Suppressor macrophage treated with lipopolysaccharide for 1 hour (primary cell): Measurements from ENCODE around the gene TM7SF2.
"Not testable (repeated sequence)": the region's sequence is repeated elsewhere in the genome, so short reads cannot be mapped to it uniquely, and the experiment has no call there.

Experiments used
- DNase-seq, 3 donors: peaks; one replicate each; pipeline ENCODE4 v3.0.0-alpha.2; 2020 to 2022

TM7SF2 gene

DNA sequence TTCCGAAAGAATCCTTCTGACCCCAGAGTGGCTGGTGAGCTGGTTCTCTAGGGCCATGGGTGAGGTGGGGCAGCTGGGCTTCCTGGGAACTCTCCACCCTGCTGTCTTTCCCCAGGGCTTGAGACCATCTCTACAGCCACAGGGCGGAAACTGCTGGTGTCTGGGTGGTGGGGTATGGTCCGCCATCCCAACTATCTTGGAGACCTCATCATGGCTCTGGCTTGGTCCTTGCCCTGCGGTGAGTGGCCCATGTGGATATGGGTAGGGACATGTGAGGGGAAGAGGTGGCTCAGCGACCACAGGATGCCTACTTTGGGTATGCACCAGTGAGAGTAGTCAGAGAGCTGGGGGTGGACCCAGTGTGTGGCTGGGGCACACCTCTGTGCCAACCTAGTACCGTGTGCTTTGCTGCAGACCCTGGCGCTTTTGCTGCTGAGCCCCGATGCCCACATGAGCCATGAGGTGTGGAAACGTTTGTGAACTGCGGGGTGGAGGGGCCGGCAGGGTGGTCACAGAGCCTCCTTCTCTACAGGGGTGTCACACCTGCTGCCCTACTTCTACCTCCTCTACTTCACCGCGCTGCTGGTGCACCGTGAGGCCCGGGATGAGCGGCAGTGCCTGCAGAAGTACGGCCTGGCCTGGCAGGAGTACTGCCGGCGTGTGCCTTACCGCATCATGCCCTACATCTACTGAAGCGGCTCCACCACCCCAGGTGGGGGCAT, 3.9 kb downstream of the TM7SF2 start:
- no peak for DNase-seq

DNA sequence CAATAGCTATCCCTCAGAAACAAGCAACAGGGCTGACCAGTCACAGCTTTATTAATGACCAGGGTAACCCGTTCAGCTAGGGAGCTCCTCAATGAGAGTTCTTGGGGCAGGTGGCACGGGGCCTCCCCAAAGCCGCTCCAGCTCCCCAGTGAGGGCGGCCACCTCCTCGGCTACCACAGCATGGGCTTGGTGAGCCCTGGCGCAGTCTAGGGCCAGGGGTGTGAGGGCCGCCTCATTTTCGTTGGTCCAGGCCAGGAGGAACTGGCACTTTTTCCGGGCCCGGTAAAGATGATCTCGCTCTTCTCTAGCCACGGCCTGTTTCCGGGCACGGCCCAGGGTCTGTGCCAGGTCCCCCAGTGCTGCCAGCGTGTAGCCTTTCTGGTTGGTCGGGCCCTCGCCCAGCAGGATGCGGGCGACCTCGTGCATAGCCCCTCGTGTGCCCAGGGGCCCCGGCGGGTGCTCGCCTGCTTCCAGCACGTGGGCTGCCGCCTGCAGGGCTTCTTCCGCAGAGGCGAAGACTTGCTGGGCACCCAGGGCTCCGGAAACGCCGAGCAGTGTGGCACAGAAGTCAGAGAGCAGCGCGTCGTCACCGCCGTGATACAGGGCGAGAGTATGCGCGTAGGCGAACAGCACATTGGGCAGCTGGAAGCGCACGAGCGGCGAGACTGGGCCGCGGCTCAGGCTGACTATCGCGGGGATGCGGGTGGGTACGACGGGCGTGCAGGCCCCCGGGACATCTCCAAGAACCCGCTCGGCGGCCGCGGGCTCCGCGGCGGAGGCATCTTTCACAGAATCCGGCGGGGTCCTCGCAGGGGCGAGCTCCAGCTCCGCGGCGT, 4.9 kb downstream of the TM7SF2 start:
- DNase-seq, result peak; percentile 56 to 62 (median 61)

DNA sequence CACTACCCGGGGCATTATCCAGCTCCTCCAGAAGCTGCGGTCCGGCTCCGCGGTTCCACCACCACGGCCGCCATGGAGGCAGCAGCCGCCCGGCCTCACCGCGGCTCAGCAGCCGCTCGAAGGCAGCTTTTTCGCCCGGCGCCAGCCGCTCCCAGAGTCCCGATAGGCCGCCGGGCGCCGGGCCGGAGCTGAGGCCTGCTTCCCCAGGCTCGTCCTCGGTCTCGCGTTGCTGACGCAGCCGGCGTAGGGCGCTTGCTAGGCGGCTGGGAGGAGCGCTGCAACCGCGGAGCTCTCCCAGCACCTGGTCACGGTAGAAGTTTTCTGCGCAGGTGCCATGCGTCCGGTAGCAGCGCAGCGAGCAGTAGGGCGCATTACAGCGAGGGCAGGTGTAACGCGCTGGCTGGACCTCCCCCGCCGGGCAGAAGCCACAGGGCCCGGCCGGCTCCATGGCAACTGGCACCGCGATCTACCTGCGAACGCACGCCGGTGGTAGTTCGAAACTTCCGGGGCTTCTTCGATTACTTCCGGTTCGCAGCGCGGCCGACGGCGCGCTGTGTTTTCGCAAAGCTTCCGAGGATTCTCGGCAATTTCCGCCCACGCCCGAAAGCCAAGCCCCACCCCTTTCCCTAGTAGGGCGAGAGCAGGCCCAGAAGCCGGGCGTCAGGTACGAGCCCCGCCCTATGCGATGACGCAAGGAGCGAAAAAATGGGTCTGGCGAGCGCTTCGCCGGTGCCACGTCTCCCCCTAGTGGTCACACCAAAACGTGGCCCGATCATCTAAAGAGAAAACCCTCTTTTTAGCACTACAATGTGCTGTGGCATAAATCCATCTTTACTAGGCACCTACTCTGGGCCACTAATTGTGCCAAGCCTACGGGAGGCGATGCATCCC, 5.8 kb downstream of the TM7SF2 start, which contains the start of gene ZNHIT2:
Gene ZNHIT2, minus strand, starts transcription at position 496 of the 891 bp plus-strand sequence. Its CDS starts 48 bp downstream, at position 448.
- peak; percentile 100 for DNase-seq

DNA sequence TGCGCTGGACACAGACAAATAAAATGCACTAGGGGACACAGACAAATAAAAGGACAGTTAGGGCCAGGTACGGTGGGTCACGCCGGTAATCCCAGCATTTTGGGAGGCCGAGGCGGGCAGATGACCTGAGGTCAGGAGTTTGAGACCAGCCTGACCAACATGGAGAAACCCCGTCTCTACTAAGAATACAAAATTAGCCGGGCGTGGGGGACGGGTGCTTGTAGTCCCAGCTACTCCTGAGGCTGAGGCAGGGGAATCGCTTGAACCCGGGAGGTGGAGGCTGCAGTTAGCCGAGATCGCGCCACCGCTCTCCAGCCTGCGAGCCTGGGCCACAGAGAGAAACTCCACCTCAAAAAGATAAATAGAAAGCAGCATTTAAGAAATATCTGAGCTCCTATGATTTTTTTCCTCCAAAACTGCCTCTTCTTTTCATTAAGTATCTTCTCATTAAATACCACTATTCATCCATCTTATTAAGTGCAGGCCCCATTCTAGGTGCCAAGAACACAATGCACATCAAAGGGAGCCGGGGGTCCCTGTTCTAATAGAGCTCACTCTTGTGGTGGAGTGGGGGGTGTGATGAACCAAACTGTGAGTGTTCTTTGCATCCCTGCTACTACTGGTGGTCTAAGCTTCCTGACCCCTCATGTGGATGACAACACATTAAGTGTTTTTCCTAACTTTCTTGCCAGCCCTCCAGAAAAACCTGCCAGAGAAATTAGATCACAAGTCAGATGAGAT, 6.6 kb downstream of the TM7SF2 start:
- no peak for DNase-seq

DNA sequence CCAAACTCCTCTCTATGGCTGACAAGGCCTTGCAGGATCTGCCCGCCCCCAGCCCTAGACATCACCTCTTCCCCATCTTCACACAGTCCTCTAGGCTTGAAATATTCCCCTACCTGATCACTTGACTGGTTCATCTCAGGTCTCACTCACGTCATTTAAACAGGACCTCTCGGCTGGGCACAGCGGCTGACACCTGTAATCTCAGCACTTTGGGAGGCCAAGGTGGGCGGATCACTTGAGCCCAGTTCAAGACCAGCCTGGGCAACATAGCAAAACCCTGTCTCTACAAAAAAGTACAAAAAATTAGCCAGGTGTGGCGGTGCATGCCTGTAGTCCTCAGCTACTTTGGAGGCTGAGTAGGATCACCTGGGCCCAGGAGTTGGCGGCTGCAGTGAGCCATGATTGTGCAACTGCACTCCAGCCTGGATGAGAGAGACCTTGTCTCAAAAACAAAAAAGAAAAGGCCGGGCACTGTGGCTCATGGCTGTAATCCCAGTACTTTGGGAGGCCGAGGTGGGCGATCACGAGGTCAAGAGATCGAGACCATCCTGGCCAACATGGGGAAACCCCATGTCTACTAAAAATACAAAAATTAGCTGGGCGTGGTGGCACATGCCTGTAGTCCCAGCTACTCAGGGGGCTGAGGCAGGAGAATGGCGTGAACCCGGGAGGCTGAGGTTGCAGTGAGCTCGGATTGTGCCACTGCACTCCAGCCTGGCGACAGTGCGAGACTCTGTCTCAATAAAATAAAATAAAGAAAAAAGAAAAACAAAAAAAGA, 7.4 kb downstream of the TM7SF2 start:
- DNase-seq, result not testable (repeated sequence)

DNA sequence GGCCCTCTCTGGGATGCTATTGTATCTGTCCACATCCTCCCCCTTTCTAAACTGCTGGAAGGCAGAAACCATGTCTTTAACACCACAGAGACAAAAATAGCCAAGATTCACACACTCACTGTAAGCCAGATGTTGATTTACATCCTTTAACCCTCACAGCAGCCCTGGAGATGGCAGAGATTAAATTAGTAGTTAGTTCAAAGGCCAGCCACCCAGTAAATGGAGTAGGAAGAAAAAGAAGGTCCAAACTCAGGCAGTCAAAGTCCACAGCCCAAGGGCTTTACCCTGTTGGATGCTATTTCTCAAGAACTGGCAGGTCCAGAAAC, 8.0 kb downstream of the TM7SF2 start:
- no peak for DNase-seq

DNA sequence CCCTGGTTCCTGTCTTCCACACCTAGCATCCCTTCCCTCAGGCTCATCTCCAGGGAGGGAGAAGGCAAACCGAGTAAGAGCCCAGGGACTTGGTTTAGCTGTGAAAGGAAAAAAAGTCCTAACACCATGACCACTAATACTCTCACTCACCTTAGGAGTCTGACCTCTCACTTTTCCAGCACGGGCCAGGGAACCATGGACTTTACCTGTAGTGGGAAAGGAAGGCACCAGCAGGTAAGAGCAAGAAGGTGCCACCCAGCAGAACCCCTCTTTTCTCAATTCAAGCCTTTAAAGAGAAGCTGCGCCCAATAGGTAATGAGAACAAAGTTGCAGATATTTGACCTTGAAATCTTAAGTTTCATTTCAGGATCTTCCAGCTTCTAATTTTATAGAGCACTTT, 9.2 kb downstream of the TM7SF2 start:
- no peak for DNase-seq

DNA sequence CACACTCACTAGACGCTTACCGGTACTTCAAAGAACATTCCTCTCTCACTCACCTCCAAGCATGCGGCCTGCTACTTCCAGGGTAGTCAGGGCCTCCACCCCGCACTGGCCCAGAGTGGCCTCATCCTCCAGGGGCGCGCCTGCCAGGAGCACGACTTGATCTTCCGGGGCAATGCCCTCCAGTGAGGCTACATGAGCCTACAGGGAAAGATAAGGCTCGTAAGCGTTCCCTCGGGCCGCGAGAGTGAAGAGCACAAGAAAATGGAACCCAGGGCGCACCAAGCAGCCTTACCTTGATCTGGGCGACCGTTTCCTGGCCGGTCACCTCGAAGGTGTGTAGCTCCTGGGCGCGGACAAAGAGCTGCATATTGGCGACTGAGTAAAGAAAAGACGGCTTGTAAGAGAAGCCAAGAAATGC, 9.8 kb downstream of the TM7SF2 start:
- DNase-seq, result peak; percentile 31 to 44 (median 33)

DNA sequence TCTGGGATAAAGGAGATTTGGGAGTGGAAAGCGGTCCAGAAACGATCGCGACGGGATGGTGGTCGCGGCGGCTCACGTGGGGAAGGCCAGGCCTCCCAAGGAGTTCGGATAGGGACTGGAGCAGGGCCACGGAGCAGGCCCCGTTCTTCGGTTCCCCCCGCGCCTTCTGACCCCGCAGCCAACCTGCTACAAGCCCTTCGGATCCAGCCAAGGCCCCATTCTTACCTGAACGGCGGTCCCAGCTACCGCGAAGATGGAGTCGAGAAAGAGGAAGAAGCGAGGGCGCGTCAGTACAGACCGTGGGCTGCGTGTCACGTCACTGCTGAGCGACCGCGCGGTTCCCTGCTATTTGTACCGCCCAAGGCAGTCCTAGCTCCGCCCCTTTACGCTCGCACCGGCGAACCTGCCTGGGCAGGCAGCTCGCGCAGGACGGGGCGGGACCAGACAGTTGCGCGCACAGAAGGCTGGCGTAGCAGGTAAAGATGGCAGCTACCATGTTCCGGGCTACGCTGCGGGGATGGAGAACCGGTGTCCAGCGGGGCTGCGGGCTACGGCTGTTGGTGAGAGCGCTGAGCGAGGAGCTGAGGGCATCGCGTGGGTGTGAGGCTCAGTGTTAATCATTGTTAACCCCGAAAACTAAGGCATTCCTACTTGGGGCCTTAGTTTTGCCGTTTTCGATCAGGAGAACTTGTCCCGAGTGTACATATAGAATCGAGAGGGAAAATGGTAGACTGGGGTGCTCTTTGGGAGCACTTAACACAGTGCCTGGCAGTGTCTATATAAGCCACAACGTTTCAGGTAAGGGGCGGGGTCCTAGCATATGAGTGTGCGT, 10.4 kb downstream of the TM7SF2 start, which contains the start of the genes FAU and MRPL49:
Gene FAU, minus strand, starts transcription at position 270 of the 832 bp plus-strand sequence. CDS start 321 bp downstream, outside the sequence.
Gene MRPL49, plus strand, starts transcription at position 457 of the 832 bp plus-strand sequence. Its CDS starts 26 bp downstream, at position 483.
- DNase-seq, result peak; percentile 98 to 99 (median 98)

DNA sequence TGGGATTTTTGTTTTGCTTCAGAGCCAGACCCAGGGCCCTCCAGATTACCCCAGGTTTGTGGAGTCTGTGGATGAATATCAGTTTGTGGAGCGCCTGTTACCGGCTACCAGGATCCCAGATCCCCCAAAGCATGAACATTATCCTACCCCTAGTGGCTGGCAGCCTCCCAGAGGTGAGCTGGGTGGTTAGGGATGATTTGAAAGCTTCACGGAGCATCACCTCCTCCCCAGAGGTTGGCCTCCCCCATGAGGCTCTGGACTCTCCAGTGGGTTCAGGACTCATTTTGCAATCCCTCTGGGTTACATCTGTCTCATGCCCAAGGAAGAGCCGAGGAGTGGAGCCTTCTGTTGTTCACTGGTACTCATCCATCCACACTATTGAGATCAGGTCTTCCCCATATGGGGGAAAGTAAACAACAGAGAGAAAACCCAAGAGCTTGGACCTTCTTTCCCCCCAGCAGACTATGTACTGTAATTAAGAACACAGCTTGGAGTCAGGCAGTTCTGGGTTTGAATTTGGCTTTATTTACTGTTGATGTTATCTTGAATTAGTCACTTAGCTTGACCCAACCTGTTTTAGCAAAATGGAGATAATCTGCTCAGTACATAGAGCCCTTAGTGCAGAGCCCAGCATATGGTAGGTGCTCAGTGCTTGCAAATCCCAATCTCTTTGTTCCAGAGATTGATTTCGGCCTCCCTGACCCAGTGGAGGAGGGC, 13.0 kb downstream of the TM7SF2 start:
- DNase-seq, result no peak

DNA sequence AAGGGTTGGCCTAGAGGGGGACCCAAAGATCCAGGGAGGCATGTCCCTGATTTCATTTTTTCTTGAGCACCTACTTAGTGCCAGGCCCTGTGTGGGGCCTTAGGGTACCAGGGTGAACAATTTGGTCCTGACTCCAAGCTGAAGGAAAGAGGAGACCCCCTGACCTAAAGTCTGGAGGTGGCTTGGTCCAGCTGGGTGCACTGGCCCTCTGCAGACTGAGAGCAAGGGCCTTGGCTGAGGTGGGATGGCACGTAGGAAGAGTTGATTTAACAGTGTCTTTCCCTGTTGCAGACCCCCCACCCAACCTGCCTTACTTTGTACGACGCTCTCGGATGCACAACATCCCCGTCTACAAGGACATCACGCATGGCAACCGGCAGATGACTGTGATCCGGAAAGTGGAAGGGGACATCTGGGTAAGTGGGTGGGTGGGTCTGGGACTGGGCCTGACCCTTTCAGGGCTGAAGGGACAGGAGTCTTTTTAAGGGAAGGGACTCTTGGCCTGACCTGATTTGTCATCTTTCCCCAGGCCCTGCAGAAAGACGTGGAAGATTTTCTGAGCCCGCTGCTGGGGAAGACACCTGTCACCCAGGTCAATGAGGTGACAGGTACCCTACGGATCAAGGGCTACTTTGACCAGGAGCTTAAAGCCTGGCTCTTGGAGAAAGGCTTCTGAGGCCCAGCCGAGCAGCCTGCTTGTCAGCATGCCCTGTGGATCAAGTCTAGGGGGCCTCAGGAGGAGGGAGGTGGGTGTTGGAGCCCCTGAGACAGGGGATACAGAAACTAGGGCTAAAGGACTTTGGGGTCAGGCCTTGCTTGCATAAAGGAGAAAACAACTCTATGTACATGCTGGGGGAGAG, 13.8 kb downstream of the TM7SF2 start:
- DNase-seq, result no peak

DNA sequence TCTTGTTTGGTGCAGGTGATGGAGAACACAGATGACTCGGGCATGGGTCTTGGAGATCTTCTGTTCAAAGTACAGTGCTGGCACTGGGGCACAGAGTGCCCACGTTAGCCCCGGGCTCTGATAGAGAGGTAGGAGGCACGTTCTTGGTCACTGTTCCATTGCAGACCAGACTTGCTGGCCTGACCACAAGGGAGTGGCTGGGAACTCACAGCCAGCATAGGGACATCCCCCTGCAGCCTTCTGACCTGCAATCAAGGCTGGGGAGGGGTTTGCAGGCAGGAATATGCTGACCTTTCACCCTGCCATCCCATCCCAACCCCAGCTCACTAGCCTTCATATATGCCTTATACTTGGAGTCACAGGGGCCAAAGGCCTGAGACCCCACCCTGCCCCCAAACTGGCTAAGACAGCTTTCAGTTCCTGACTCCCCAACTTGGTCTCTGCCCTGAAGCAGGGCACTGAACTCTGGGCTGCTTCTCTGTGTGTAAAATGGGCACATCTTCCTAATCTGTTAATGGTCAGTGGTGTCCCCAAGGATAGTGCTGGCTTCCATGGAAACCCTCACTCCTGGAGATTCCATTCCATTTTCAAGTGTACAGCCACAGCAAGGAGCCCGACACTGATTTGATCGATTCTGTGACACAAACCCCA, 15.1 kb downstream of the TM7SF2 start:
- no peak for DNase-seq

DNA sequence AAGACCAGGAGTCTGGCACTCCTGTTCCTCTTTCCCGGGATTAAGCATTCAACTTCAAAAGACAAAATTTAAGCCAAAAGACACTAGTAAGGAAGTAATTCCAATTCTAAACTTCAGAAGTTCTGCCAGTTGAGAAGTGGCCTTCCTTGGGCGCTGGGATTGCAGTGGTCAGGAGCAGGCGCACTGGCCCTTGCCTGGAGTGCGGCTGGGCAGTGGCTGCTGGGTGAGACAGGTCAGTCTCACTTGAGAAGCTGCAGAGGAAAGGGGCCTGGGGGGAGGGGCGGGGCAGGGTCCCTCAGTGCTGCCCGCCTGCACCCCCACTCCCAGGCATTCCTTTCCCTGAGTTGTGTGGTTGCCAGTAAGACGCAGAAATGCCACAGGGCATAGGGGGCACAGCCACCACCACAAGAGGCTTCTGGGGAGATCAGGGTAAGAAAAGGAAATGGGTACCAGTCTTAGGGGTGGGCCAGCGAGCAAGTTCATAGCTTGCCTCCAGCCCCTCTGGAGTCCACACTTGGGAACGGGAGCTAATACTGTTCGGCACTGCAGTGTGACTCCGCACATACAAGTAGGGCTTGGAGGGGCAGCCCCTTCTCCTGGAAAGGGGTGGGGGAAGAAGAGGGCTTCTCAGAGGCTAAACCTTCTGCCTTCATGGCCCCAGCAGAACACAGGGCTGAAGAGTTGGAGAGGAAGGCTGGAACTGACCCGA, 16.0 kb downstream of the TM7SF2 start:
- no peak for DNase-seq

DNA sequence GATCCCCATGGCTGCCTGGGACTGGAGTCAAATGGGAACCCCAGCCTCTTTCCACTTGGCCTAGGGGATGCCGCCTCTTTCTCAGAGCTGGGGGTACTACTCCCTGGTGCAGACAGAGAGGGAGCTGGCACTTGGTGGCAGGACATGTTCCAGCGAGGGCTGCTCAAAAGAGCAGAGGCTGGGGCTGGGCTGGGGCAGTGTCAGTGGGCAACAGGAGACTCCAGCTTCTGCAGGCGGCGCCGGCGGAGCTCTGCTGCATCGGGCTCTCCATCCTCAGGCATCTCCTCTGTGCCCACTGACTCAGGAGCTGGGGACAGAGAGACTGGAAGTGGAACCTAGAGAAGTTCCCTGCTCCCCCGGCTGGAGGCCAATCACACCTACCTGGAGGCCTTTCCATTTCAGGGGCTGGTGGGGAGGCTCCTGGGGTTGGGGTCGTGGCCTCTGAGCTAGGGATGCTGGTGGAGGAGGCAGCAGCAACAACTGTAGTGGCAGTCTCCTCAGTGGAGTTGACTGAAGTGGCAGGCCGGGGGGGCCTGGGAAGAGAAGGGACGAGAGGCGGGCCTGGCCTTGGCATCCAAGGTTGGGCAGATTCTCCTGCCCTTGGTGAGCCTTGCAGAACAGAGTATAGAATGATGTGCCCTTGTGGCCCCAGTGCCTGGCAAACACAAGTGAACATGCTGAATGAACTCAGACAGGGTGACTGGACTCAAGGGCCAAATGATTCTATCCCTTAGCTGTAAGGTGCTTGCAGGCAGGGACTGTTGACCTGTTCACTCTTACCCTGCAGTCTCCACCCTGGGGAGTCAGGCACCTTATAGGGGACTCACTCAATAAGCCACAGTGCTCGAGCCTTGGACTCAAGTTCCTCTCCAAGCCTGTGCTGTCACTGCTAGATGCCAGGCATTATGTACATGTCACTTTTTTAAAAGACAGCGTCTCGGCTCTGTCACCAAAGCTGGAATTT, 16.8 kb downstream of the TM7SF2 start:
- DNase-seq, result no peak

DNA sequence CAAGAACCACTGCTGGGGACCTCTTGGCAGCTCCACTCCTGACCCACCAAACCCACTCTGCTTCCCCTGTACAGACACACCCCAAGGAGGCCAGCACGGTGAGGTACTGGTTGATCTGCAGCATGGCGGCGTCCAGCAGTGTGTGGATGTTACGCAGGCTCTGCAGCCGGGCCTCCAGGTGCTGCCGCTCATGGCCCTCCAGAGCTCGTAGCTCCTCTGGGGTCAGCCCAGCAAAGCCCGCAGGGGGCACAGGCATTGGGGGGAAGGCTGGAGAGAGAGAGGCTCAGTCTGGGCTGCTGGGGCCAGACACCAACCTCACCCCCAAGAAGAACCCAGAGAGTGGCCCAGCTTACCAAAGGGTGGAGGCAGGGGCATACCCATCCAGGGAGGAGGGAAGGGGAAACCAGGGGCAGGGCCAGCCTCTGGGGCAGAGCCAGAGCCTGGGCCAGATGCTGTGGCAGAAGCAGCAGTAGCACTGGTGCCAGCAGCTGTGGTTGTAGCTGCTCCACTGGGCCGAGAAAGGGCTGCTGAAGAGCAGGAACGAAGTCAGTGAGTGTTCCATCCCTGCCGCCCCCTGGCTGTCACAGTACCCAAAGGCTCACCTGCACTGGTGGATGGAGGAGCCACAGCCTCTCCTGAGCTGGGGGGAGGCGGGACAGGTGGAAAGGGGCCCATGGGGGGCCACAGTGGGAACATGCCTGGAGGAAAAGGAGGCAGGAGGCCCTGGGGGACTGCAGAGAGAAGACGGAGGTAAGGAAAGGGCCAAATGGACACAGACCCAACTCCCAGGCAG, 18.2 kb downstream of the TM7SF2 start:
- DNase-seq, result no peak
